HepG2 (cell line): ENCODE data around the gene SLC25A45. TPM values are rescaled to one million over a fixed set of nuclear protein-coding genes. Genes with fewer than 3 reads are reported as not detected.

Experiments
- CBX1 ChIP-seq: IDR thresholded peaks from one replicate; pipeline ENCODE4 v1.6.1; 2016; ENCODE audit warnings: antibody characterized with exemption, low read depth
- FIP1L1 ChIP-seq: fragments of 200-400 bp; formaldehyde crosslinking; IDR thresholded peaks from 2 replicates; pipeline ENCODE4 v1.6.1; 2018; ENCODE audit warnings: low read depth, mild to moderate bottlenecking, low read length, moderate library complexity, borderline replicate concordance; ENCODE audit not compliant: insufficient read depth
- HIC2 ChIP-seq: sonication (generic); formaldehyde crosslinking; IDR thresholded peaks from 2 replicates; pipeline ENCODE4 v1.9.0; 2022; ENCODE audit warnings: low read depth, missing genetic modification reagents
- MXI1 ChIP-seq: IDR thresholded peaks from 3 replicates; pipeline ENCODE4 v1.6.1; 2012; ENCODE audit warnings: low read depth, low read length, inconsistent platforms, borderline replicate concordance
- NPAS2 ChIP-seq: sonication (generic); formaldehyde crosslinking; IDR thresholded peaks from 2 replicates; pipeline ENCODE4 v1.8.0; 2022; ENCODE audit warnings: mild to moderate bottlenecking, missing genetic modification reagents, borderline replicate concordance
- RNF219 ChIP-seq: sonication (generic); formaldehyde crosslinking; IDR thresholded peaks from 2 replicates; pipeline ENCODE4 v1.5.0; 2020; ENCODE audit warnings: mild to moderate bottlenecking, missing genetic modification reagents
- SALL1 ChIP-seq: sonication (generic); formaldehyde crosslinking; IDR thresholded peaks from 2 replicates; pipeline ENCODE4 v1.8.0; 2022; ENCODE audit warnings: mild to moderate bottlenecking, missing genetic modification reagents
- SP1 ChIP-seq, 2 experiments: fragments of 450-650 bp in 1 of 2; sonication (generic) in 1 of 2; formaldehyde crosslinking in 1 of 2; IDR thresholded peaks; 2 replicates each; pipeline versions ENCODE4 v1.4.0 to v1.6.1; 2016 to 2020; ENCODE audit warnings: missing genetic modification reagents in 1 of 2
- SRSF9 ChIP-seq: fragments of 200-400 bp; formaldehyde crosslinking; IDR thresholded peaks from 2 replicates; pipeline ENCODE4 v1.6.1; 2018; ENCODE audit warnings: borderline replicate concordance, mild to moderate bottlenecking, low read depth, low read length; ENCODE audit not compliant: insufficient read depth, poor library complexity, severe bottlenecking
- TOE1 ChIP-seq: sonication (generic); formaldehyde crosslinking; IDR thresholded peaks from 2 replicates; pipeline ENCODE4 v1.4.0; 2020; ENCODE audit warnings: mild to moderate bottlenecking, missing genetic modification reagents
- ZMYM3 ChIP-seq: sonication (generic); formaldehyde crosslinking; IDR thresholded peaks from 2 replicates; pipeline ENCODE4 v1.5.1; 2020; ENCODE audit warnings: mild to moderate bottlenecking, missing genetic modification reagents
- ZNF362 ChIP-seq: sonication (generic); formaldehyde crosslinking; IDR thresholded peaks from 2 replicates; pipeline ENCODE4 v1.4.0; 2020; ENCODE audit warnings: missing genetic modification reagents, mild to moderate bottlenecking, borderline replicate concordance
- ZSCAN29 ChIP-seq: sonication (generic); formaldehyde crosslinking; conservative IDR thresholded peaks from 2 replicates; pipeline ENCODE4 v1.4.0; 2020; ENCODE audit warnings: mild to moderate bottlenecking, missing genetic modification reagents
- ZZZ3 ChIP-seq: sonication (generic); formaldehyde crosslinking; IDR thresholded peaks from 2 replicates; pipeline ENCODE4 v1.4.0; 2020; ENCODE audit warnings: missing genetic modification reagents, mild to moderate bottlenecking, borderline replicate concordance
- polyA plus RNA-seq, 8 experiments: library from polyadenylated mRNA; depleted of rRNA in 3 of 8; stranded (reverse) in 7 of 8; unstranded in 1 of 8; fragments of >200 nt; fragmentation: Illumina TruSeq in 4 of 8; extraction: Trizol in 4 of 8; gene quantifications; 2 replicates each; pipeline versions ENCODE4 v1.2.1 to v1.2.3, GENCODE V29; 2011 to 2016; ENCODE audit warnings: low read depth in 4 of 8, missing spikeins in 1 of 8, mixed read lengths in 1 of 8; ENCODE audit not compliant: insufficient read depth in 1 of 8
- total RNA-seq, 5 experiments: library from RNA; depleted of rRNA; stranded (reverse); fragments of >200 nt; fragmentation: Illumina TruSeq; extraction: Trizol; gene quantifications; 2 replicates each; pipeline ENCODE4 v1.2.3, GENCODE V29; 2016; ENCODE audit warnings: low read depth in 1 of 5
- TF ChIP-seq, protein P1 (sequence below): sonication (generic); formaldehyde crosslinking; IDR thresholded peaks from 2 replicates; pipeline ENCODE4 v1.5.0; 2020; ENCODE audit warnings: missing genetic modification reagents
- TF ChIP-seq, protein P2 (sequence below): sonication (generic); formaldehyde crosslinking; IDR thresholded peaks from 2 replicates; pipeline ENCODE4 v1.9.0; 2021; ENCODE audit warnings: missing genetic modification reagents, borderline replicate concordance

Gene SLC25A45
- total and polyA plus RNA-seq, 2 of the 13 experiments (the other 11 are each of a cell fraction or from before 2014, with no cell fraction given) = 1.2 to 3.4 TPM

- TF ChIP-seq SALL1 (CRISPR knock-in tag) (peak; percentile 81), TOE1 (CRISPR knock-in tag) (no peak), SP1 (IDR thresholded peaks at IDR 0.05) (no peak), SP1 (CRISPR knock-in tag; IDR thresholded peaks at IDR 0.05) (peak; percentile 73), ZZZ3 (CRISPR knock-in tag) (no peak), HIC2 (CRISPR knock-in tag) (no peak; the same call in 1 of the 2 replicates), MXI1 (peak; percentile 61; the same call in 2 of the 3 replicates), NPAS2 (CRISPR knock-in tag) (no peak), ZNF362 (no peak), FIP1L1 (no peak), ZMYM3 (no peak), RNF219 (peak; percentile 94; the same call in 1 of the 2 replicates), ZSCAN29 (no peak; the same call in 1 of the 2 replicates), CBX1 (peak; percentile 99), SRSF9 (no peak)
- TF ChIP-seq, protein P1, sequence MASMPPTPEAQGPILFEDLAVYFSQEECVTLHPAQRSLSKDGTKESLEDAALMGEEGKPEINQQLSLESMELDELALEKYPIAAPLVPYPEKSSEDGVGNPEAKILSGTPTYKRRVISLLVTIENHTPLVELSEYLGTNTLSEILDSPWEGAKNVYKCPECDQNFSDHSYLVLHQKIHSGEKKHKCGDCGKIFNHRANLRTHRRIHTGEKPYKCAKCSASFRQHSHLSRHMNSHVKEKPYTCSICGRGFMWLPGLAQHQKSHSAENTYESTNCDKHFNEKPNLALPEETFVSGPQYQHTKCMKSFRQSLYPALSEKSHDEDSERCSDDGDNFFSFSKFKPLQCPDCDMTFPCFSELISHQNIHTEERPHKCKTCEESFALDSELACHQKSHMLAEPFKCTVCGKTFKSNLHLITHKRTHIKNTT = no peak; the same call in 1 of the 2 replicates
- TF ChIP-seq, protein P2, sequence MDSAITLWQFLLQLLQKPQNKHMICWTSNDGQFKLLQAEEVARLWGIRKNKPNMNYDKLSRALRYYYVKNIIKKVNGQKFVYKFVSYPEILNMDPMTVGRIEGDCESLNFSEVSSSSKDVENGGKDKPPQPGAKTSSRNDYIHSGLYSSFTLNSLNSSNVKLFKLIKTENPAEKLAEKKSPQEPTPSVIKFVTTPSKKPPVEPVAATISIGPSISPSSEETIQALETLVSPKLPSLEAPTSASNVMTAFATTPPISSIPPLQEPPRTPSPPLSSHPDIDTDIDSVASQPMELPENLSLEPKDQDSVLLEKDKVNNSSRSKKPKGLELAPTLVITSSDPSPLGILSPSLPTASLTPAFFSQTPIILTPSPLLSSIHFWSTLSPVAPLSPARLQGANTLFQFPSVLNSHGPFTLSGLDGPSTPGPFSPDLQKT (CRISPR knock-in tag) = no peak
Measured at GRCh38 chr11:65422633-65423515, 40.4 kb upstream of the SLC25A45 start, which contains the start of gene NEAT1 (continued).
